Thyroid gland (tissue), 4 donors: Measurements from ENCODE around the gene MBNL3. TPM values are rescaled to one million over a fixed set of nuclear protein-coding genes. Genes with fewer than 3 reads are reported as not detected.
"Not testable (repeated sequence)": the region's sequence is repeated elsewhere in the genome, so short reads cannot be mapped to it uniquely, and the experiment has no call there.

Experiments used
- DNase-seq, 2 donors: peaks; one replicate each; pipeline ENCODE4 v3.0.0-alpha.2; 2019
- H3K27ac ChIP-seq, 3 donors: fragments of 200-600 bp; sonication (generic); 1 replicate in 2 of 3; 2 replicates in 1 of 3; pipeline ENCODE4 v1.5.1; 2016 to 2019; ENCODE audit warnings: mild to moderate bottlenecking in 1 of 3, moderate library complexity in 1 of 3
- H3K27me3 ChIP-seq: fragments of 200-600 bp; sonication (generic); one replicate; pipeline ENCODE4 v1.5.1; 2019
- H3K36me3 ChIP-seq, 2 donors: fragments of 200-600 bp; sonication (generic); one replicate each; pipeline ENCODE4 v1.5.1; 2016 to 2019
- H3K4me1 ChIP-seq, 2 donors: fragments of 200-600 bp; sonication (generic); one replicate each; pipeline ENCODE4 v1.5.1; 2017 to 2019
- H3K4me3 ChIP-seq, 3 donors: fragments of 200-600 bp; sonication (generic); replicated peaks in 1 of 3; 1 replicate in 2 of 3; 2 replicates in 1 of 3; pipeline ENCODE4 v1.5.1; 2016; ENCODE audit warnings: mild to moderate bottlenecking in 1 of 3
- H3K9me3 ChIP-seq: fragments of 200-600 bp; sonication (generic); one replicate; pipeline ENCODE4 v1.5.1; 2017
- POLR2A ChIP-seq, 2 donors: fragments of 450-650 bp; IDR thresholded peaks; one replicate each; pipeline ENCODE4 v1.6.1; 2017; ENCODE audit warnings: antibody characterized with exemption in 2 of 2, mild to moderate bottlenecking in 2 of 2, moderate library complexity in 1 of 2
- WGBS, 2 donors: methylation state at CpG; one replicate each; pipeline ENCODE4 v1.1.5; 2017; 5-methylcytosine and 5-hydroxymethylcytosine counted together
- intact Hi-C: fragments of 100-400 bp; cut with DNase I; formaldehyde crosslinking; loops from one replicate; pipeline ENCODE4 v1.15.1; 2023
- total RNA-seq, 4 donors: library from RNA; depleted of rRNA; stranded (reverse); fragments of >200 nt; gene quantifications; one replicate each; pipeline ENCODE4 v1.2.3, GENCODE V29; 2016
- TF ChIP-seq, protein P1 (sequence below), 6 experiments: fragments of 200-600 bp in 3 of 6; fragments of 450-650 bp in 3 of 6; sonication (generic) in 3 of 6; IDR thresholded peaks; one replicate each; pipeline ENCODE4 v1.5.1; 2016 to 2019; ENCODE audit warnings: antibody characterized with exemption in 6 of 6, mild to moderate bottlenecking in 2 of 6, inconsistent platforms in 1 of 6, moderate library complexity in 1 of 6

MBNL3 gene
- total RNA-seq, 4 donors from 2014 or later: 11.7 to 29.6 (median 19.5) TPM

DNA sequence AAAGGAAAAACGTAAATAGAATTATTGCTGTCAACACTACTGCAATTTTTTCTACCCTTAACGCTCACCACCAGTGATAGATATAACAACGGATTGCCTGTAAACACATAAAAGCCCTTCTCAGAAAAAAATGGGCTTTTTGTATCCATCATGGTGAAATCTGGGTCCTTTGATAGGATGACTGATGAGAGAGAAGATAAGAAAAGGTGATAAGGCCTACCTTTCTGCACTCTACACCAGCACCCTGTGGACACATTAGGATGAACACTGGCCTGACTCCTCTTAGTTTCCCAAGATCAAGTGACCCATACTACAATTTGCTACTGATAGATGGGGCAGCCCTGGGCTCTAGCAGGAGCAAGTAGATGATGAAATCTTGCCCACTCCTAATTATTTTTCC, 157.3 kb downstream of the MBNL3 start:
- no peak for DNase-seq
- Histone ChIP-seq H3K4me1 (no peaks in the 10 kb centered on the region), H3K27me3 (no peaks in the 10 kb centered on the region), H3K9me3 (no peaks in the 10 kb centered on the region), H3K4me3 (no peak overlapping the region), H3K27ac (no peak overlapping the region), H3K36me3 (no peaks in the 10 kb centered on the region)
- TF ChIP-seq, protein P1, sequence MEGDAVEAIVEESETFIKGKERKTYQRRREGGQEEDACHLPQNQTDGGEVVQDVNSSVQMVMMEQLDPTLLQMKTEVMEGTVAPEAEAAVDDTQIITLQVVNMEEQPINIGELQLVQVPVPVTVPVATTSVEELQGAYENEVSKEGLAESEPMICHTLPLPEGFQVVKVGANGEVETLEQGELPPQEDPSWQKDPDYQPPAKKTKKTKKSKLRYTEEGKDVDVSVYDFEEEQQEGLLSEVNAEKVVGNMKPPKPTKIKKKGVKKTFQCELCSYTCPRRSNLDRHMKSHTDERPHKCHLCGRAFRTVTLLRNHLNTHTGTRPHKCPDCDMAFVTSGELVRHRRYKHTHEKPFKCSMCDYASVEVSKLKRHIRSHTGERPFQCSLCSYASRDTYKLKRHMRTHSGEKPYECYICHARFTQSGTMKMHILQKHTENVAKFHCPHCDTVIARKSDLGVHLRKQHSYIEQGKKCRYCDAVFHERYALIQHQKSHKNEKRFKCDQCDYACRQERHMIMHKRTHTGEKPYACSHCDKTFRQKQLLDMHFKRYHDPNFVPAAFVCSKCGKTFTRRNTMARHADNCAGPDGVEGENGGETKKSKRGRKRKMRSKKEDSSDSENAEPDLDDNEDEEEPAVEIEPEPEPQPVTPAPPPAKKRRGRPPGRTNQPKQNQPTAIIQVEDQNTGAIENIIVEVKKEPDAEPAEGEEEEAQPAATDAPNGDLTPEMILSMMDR (IDR thresholded peaks at IDR 0.05): no peak
- no peak for TF ChIP-seq POLR2A (IDR thresholded peaks at IDR 0.05)
- WGBS, 2 donors: 83 to 90% methylated on average over 3 of the region's 3 CpGs
- intact Hi-C loops: no loop called here

DNA sequence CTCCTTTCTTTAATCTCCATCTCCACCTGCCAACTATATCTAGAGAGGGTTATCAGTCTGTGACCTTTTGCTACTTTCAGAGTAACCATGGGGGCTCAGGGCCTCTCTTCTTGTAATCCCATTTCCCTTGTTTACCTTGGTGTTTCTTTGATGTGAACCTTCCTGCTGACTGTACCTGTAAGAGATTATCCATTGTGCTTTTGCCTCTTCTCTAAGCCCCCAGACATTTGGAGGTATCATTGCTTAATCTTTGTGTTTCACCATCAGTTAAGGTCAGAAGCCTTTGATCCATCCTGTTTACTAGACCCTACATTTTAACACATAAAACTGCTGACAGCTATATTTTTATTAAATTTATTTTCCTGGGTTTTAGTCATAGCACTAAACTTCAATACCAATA, 157.8 kb downstream of the MBNL3 start:
- no peak for TF ChIP-seq POLR2A (IDR thresholded peaks at IDR 0.05)
- TF ChIP-seq, protein P1 (IDR thresholded peaks at IDR 0.05): no peak
- Histone ChIP-seq H3K27me3 (no peaks in the 10 kb centered on the region), H3K27ac (no peak overlapping the region), H3K4me3 (no peak overlapping the region), H3K4me1 (no peaks in the 10 kb centered on the region), H3K9me3 (no peaks in the 10 kb centered on the region), H3K36me3 (no peaks in the 10 kb centered on the region)
- intact Hi-C loops: no loop called here
- no peak for DNase-seq

DNA sequence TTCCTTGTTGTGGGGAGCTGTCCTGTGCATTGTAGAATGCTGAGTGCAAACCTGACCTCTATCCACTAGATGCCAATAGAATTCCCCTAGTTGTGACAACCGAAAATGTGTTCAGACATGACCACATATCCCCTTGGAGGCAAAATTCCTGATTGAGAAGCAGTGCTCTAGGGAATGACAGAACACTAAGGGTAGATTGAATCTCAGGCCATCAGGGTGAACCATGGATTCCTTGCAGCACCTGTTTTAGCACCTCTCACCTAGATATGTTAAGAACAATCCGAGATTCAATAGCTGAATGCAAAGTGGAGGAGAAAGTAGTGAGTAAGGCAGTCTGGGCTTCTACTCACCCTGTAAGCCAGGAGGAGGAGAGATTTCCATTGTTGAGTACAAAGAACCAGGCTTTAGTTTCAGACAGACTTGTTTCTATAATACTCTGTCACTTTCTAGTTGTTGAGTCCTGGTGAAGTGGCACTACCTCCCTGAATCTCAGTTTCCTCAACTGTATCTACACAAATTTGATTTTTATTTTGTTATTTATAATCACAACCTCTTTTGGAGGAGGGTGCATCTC, 158.6 kb downstream of the MBNL3 start:
- H3K27me3 ChIP-seq: no peaks in the 10 kb centered on the region
- intact Hi-C loops: no loop called here
- no peak overlapping the region for H3K27ac ChIP-seq
- H3K4me1 ChIP-seq: no peaks in the 10 kb centered on the region
- H3K9me3 ChIP-seq: no peaks in the 10 kb centered on the region
- no peak for DNase-seq
- no peaks in the 10 kb centered on the region for H3K36me3 ChIP-seq
- WGBS, 2 donors: 56 to 81% methylated on average over 1 to 2 of the region's 2 CpGs
- H3K4me3 ChIP-seq: no peak overlapping the region
- TF ChIP-seq, protein P1 (IDR thresholded peaks at IDR 0.05): no peak
- TF ChIP-seq POLR2A (IDR thresholded peaks at IDR 0.05): no peak

DNA sequence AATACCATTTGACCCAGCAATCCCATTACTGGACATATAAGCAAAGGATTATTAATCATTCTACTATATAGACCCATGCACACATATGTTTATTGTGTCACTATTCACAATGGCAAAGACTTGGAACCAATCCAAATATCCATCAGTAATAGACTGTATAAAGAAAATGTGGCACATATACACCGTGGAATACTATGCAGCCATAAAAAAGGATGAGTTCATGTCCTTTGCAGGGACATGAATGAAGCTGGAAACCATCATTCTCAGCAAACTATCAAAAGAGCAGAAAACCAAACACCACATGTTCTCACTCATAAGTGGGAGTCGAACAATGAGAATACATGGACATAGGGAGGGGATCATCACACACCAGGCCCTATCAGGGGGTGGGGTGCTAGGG, 161.9 kb downstream of the MBNL3 start:
- H3K4me3 ChIP-seq, H3K9me3 ChIP-seq, H3K27ac ChIP-seq, DNase-seq, H3K36me3 ChIP-seq, intact Hi-C loops, H3K4me1 ChIP-seq, H3K27me3 ChIP-seq: not testable (repeated sequence)
- WGBS, 2 donors: 97 to 100% methylated on average over 2 of the region's 2 CpGs
